Keratinocyte (primary cell): ENCODE measurements around the gene INS.

ENCODE experiments used
- EZH2 ChIP-seq: IDR thresholded peaks from one replicate; pipeline ENCODE4 v1.6.1; 2012; ENCODE audit warnings: inconsistent platforms, mild to moderate bottlenecking, low read length, moderate library complexity
- TF ChIP-seq, protein P1 (sequence below), 3 experiments: IDR thresholded peaks in 1 of 3; conservative IDR thresholded peaks in 1 of 3; optimal IDR thresholded peaks in 1 of 3; 2 replicates in 2 of 3; 3 replicates in 1 of 3; pipeline versions ENCODE3 to v1.5.1; 2011; ENCODE audit warnings: low read length in 3 of 3, mild to moderate bottlenecking in 3 of 3, moderate library complexity in 2 of 3, control low read depth in 1 of 3, inconsistent platforms in 1 of 3; ENCODE audit not compliant: insufficient read depth in 2 of 3; ENCODE audit errors: extremely low read depth in 1 of 3

GRCh38 chr11:2180347-2180746, 19.3 kb upstream of the INS start:
- TF ChIP-seq, protein P1, sequence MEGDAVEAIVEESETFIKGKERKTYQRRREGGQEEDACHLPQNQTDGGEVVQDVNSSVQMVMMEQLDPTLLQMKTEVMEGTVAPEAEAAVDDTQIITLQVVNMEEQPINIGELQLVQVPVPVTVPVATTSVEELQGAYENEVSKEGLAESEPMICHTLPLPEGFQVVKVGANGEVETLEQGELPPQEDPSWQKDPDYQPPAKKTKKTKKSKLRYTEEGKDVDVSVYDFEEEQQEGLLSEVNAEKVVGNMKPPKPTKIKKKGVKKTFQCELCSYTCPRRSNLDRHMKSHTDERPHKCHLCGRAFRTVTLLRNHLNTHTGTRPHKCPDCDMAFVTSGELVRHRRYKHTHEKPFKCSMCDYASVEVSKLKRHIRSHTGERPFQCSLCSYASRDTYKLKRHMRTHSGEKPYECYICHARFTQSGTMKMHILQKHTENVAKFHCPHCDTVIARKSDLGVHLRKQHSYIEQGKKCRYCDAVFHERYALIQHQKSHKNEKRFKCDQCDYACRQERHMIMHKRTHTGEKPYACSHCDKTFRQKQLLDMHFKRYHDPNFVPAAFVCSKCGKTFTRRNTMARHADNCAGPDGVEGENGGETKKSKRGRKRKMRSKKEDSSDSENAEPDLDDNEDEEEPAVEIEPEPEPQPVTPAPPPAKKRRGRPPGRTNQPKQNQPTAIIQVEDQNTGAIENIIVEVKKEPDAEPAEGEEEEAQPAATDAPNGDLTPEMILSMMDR (optimal IDR thresholded peaks at IDR 0.05 in 1 of 3, IDR thresholded peaks at IDR 0.05 in 1 of 3, conservative IDR thresholded peaks at IDR 0.05 in 1 of 3; ENCODE audit: extremely low read depth in 1 of 3, insufficient read depth in 2 of 3, low read length in 3 of 3): no peak
- no peak for TF ChIP-seq EZH2
